ENCODE measurements around the gene DNAJC24.

DNAJC24 gene

GRCh38 chr11:31415435-31415834 is 45.8 kb downstream of the DNAJC24 start:
- no peak for DNase-seq (ENCODE audit: low spot score)

- DNase-seq (ENCODE audit: low spot score): no peak
Measured at GRCh38 chr11:31417357-31417756, 47.7 kb downstream of the DNAJC24 start.

GRCh38 chr11:31417816-31418215 is 48.2 kb downstream of the DNAJC24 start:
- no peak for DNase-seq (ENCODE audit: low spot score)

DNA sequence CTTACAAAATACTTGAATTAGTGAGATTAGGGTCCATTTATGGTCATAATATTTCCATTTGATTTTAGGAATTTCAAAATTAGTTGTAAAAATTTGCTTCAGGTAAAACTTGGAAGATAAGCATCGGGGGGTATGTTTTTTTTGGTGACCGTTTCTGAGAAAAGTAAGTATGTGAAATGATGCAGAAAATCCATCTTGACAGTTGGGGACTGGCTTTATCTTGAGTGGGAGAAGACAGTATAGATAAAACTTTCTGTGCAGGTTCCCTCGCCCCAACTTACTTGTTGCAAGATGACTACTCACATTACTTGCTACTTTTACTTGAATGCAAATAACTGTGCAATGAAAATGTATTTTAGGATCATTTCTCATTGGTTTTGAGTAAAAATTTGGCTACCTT is 49.5 kb downstream of the DNAJC24 start:
- DNase-seq (ENCODE audit: low spot score): no peak

- no peak for DNase-seq (ENCODE audit: low spot score)
Measured at GRCh38 chr11:31419669-31420068, 50.0 kb downstream of the DNAJC24 start.

DNA sequence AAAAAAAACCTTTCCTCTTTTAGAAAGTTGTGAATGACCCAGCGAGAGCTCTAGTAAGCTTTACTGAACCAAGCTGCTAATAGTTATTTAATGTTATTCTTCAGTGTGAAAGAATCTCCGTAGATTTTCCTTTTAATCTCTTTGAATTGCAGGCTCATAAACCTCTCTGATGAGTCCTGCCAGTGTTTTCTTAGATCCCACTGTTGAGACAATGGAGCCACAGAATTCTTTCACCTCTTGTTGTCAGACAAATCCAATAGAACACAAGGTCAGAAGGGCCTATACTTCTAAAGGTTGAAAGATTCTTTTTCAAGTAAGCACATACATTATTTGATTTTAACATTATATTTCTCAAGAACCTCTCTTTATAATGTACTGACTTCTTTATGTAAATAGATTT is 52.2 kb downstream of the DNAJC24 start:
- no peak for DNase-seq (ENCODE audit: low spot score)

DNA sequence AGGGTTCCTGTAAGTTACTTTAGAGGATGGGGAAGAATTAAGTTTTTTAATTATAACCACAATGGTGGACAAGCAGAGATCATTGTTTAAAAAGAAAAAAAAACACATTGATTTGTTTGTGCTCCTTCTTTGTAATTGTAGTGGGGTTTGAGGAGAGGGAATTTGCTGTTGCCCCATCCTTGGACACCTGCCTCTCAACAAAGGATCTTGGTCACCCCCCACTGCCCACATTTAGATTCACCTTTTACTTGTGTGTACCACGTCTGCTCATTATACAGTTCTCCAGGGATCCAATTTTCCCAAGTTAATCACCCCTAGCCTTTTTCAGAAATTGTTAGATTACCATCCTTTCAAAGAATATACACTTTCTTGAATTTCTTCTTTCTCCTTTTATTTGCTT is 53.0 kb downstream of the DNAJC24 start:
- DNase-seq (ENCODE audit: low spot score): no peak

- no peak for DNase-seq (ENCODE audit: low spot score)
Measured at GRCh38 chr11:31424652-31425051, 55.0 kb downstream of the DNAJC24 start.

DNA sequence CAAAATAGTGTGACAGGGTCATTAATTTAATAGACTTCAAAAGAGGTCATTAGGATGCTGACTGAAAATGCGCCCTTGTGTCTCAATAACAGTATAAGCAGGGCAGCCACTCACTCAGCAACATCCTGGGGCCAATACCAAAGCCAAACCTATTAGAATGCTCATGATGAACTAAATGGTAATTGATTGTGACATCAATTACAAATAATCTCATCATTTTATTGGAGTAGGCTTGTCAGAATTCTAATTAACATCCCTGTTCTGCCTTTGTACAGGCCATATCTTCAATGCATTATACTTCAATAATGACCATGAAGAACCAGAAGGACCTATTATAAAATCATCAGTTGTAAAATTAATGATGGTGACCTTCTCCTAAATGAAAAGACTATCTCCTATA is 64.2 kb downstream of the DNAJC24 start:
- DNase-seq (ENCODE audit: low spot score): no peak

DNA sequence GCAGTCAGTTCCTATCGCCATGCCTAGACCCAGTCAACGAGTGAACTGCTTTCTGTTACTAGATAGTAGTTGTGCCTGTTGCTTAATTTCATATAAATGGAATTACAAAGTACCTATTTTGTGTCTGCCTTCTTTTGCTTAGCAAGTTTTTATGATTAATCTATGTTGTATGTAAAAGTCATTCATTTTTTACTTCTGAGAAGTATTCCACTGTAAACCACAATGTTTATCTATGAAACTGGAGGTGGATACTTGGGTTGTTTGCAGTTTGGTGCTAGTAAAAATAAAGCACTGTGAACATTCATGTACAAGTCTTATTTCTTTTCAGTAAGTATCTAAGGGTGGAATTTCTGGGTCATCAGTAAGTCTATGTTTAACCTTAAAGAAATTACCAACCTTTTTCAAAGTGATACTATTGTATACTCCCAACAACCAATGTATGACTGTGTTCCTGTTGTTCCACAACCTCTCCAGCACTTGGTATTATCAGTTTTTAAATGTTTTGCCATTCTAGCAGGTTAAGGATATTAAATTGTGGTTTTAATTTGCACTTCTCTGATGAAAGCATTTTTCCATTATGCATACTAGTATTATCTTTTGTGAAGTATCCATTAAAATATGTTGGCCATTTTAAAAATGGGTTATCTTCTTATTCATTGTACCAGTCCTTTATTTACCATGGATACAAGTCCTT is 68.2 kb downstream of the DNAJC24 start:
- DNase-seq (ENCODE audit: low spot score): no peak

DNA sequence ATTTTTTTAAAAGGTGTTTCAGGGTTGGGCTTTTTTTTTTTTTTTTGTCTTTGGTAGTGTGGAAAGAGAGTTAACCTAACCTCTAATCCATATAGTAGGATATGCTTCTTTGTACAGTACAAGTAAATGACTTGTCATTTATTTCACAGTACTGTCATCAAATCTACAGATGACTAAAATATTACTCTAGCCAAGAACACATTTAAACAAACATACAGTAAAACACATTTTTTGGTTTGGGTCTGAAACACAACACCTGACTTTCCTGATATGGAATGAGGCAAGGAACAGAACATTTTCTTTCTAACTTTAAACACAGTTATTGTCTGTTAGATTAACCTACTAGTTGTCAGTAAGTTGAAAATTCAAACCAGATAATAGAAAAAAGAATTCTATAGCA is 71.6 kb downstream of the DNAJC24 start:
- no peak for DNase-seq (ENCODE audit: low spot score)

GRCh38 chr11:31442086-31442485 is 72.4 kb downstream of the DNAJC24 start:
- peak; percentile 39 for DNase-seq (ENCODE audit: low spot score)

- no peak for DNase-seq (ENCODE audit: low spot score)
Measured at GRCh38 chr11:31443802-31444201, 74.1 kb downstream of the DNAJC24 start.

DNA sequence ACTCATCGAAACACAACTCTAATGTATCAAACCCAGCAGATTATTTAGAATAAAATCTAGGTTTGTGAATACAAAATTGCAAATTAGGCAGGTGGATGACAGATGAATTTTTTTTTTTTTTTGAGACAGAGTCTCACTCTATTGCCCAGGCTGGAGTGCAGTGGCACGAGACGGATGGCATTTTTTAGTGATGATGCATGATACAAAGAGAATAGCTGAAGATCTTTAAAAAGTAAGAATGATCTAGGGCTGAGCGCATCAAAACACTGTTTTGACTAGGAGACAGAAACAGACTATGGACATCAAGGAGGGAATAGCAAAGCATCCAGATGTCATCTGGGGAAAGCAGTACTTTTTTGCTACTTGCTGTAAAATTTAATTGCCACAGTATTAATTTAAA is 76.0 kb downstream of the DNAJC24 start:
- DNase-seq (ENCODE audit: low spot score): no peak

DNA sequence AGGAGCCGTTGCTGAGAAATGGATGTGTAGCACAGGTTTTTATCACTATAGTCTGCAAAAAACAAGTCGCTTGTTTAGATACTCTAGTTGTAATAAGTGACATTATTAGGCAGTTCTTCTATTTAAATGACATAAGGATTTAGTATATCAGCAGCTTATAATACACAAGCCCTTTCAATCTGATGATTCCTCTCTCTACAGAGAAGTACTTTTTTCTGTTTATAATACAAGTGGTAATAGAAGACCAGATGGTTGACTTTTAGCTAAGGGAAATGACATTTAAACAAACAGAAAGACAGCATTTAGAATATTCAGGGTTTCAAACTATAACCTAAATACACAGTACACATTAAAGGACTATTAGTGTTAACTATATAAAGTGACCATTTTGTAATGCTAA is 79.4 kb downstream of the DNAJC24 start:
- DNase-seq (ENCODE audit: low spot score): no peak

DNA sequence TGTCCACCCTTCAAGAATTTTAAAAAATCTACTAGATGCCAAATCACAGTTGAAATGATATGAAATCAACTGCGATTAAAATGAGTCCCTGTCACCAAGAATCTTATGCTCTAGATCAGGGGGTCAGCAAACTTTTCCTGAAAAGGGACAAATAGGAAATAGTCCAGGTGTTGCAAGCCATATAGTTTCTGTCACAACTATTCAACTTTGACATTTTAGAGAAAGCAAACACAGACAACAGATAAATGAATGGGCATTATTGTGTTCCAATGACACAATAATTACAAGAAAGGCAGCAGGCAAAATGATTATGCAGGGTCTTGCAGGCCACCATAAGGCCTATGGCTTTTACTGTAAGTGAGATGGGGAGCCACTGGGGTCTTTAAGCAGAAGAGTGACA is 81.2 kb downstream of the DNAJC24 start:
- no peak for DNase-seq (ENCODE audit: low spot score)

DNA sequence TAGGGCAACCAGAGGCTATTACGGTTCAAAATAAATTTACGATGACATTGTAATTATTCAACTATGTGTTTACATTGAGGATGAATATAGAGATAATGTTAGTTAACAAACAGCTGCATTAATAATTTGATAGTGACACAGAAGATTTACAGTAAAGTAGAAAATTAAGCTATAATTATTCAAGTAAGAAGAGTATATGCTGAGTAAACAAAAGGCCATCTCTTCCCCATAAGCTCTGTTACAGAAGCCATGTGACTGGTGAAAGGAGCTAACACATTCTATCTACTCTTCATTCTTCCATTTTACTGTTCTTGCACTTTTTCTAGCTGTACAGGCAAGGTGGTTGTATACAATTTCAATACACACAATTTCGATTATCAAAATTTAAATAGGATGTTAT is 85.5 kb downstream of the DNAJC24 start:
- no peak for DNase-seq (ENCODE audit: low spot score)

DNA sequence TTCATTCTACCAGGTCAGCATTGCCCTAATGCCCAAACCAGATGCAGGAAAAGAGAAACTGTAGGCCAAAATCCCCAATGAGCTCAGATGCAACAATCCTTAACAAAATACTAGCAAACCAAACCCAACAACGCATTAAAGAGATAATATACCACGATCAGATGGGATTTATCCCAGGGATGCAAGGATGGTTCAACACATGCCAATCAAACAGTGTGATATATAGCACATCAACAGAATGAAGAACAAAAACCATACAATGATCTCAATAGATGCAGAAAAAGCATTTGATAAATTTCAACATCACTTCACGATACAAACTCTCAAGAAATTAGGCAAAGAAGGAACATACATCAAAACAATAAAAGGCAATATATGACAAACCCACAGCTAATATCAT is 94.8 kb downstream of the DNAJC24 start:
- DNase-seq (ENCODE audit: low spot score): no peak

DNA sequence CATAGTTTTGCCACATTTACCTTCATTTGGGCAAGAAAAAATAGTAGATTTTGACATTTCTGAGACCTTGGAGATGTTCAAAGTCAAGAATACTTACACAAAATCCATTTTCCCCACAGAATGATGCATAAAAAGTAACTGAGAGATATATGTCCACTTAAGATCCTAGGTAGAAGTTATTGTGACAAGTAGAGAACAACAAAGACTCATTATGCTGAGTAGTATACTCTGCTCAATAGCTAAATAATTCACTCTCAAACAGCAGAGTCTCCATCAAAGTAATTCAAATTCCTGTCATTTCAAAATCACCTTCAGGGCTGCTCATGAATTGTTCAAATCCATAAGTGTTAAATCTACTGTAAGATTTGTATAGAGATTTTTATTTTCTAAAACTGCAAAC is 104.4 kb downstream of the DNAJC24 start:
- no peak for DNase-seq (ENCODE audit: low spot score)

DNA sequence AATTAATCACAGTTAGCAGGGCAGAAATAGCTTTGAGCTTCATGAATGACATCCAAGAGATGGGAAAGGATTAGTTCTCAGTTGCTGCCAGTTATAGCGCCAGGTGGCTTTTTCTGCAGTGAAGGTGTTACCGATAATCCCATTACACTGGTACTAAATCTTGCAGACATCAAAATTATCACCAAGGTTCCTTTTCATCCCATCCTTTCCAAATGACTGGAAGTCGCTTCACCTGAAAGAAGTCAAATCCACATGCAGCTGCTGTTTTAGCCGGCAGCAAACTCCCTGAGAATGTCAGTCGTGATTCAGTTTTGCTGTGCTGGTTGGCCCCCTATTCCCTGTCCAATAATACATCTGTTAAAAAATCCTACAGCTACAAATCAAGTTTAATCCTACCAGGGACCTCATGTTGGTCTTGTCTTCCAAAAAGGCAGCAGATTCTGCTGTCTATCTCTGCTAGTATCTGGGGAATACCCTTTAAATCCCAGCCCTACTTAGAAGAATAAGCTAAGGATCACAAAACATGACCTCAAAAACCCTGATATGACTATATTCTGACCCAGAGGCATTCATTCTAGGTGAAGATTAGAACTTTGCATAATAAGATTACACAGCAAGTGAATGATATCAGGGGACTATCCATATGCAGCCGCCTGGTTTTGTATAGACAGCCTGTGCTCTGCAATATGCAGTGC is 108.0 kb downstream of the DNAJC24 start:
- DNase-seq (ENCODE audit: low spot score): no peak

- no peak for DNase-seq (ENCODE audit: low spot score)
Measured at GRCh38 chr11:31478223-31478590, 108.5 kb downstream of the DNAJC24 start.

GRCh38 chr11:31479066-31479465 is 109.4 kb downstream of the DNAJC24 start:
- no peak for DNase-seq (ENCODE audit: low spot score)

DNA sequence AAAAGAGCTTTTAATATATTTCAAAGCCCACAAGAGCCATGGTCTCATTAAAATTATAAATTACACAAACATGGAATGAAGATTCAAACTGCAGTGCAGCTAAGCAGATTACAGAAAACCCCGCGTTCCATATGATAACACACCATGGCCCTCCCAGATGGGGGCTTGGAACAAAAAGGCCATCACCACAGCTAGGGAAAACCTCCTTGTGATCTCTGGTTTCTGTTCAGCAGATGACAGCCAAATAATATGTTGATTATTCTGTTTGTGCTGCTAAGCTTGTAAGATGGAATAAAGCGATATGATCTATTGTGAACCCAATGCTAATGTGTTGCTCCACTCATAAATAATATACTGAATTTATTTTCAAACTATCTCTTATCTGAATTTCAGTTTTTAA is 111.3 kb downstream of the DNAJC24 start:
- no peak for DNase-seq (ENCODE audit: low spot score)
